ENCODE results near the gene FGF4.

- TF ChIP-seq POLR2A (IDR thresholded peaks at IDR 0.05) (no peak), CTCF (IDR thresholded peaks at IDR 0.05) (no peak)
Measured at GRCh38 chr11:69787906-69788305, 12.8 kb upstream of the FGF4 start.
